ENCODE results near the gene BAG2.

- TF ChIP-seq, protein P1, sequence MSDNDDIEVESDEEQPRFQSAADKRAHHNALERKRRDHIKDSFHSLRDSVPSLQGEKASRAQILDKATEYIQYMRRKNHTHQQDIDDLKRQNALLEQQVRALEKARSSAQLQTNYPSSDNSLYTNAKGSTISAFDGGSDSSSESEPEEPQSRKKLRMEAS (IDR thresholded peaks at IDR 0.05; ENCODE audit: low read depth, low read length), result peak; percentile 44; the same call in 1 of the 2 replicates
- peak; percentile 70 for TF ChIP-seq POLR2A (IDR thresholded peaks at IDR 0.05; ENCODE audit: extremely low read depth, insufficient read length)
Observed at GRCh38 chr6:57221936-57222742, 50.0 kb downstream of the BAG2 start, which contains the start of gene RAB23.

Measured in NB4 (cell line).